ENCODE results near the gene TEX50.

DNA sequence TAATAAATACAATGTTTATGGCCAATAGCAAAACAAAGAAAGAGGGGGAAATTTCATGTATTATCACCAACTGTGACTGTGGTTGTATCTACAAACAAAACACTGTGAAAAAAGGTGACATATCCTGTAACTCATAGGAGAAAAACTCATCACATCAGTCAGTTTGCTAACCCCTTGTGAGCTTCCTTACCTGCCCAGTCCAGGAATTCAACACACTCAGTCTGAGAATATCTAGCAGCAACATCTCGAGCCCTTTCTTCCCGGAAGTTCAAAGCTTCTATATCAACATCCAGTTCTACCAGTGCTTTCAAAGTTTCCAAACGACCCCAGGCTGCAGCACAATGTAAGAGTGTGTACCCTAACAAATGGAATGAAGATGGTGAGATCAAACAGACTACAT is 11.5 kb downstream of the TEX50 start:
- TF ChIP-seq SP1 (IDR thresholded peaks at IDR 0.05; ENCODE audit: low read depth), result no peak
- TF ChIP-seq, protein P1, sequence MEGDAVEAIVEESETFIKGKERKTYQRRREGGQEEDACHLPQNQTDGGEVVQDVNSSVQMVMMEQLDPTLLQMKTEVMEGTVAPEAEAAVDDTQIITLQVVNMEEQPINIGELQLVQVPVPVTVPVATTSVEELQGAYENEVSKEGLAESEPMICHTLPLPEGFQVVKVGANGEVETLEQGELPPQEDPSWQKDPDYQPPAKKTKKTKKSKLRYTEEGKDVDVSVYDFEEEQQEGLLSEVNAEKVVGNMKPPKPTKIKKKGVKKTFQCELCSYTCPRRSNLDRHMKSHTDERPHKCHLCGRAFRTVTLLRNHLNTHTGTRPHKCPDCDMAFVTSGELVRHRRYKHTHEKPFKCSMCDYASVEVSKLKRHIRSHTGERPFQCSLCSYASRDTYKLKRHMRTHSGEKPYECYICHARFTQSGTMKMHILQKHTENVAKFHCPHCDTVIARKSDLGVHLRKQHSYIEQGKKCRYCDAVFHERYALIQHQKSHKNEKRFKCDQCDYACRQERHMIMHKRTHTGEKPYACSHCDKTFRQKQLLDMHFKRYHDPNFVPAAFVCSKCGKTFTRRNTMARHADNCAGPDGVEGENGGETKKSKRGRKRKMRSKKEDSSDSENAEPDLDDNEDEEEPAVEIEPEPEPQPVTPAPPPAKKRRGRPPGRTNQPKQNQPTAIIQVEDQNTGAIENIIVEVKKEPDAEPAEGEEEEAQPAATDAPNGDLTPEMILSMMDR (IDR thresholded peaks at IDR 0.05 in 2 of 3, conservative IDR thresholded peaks at IDR 0.05 in 1 of 3; ENCODE audit: borderline replicate concordance in 1 of 3, insufficient read depth in 1 of 3, low read depth in 2 of 3, low read length in 2 of 3), result no peak
- no peak for TF ChIP-seq CEBPB (IDR thresholded peaks at IDR 0.05; ENCODE audit: low read depth)
- TF ChIP-seq EGR1 (IDR thresholded peaks at IDR 0.05; ENCODE audit: low read depth), result no peak
- TF ChIP-seq POLR2AphosphoS5 (IDR thresholded peaks at IDR 0.05; ENCODE audit: low read depth, low read length), result no peak
- TF ChIP-seq EZH2phosphoT487 (IDR thresholded peaks at IDR 0.05; ENCODE audit: borderline replicate concordance), result no peak
- TF ChIP-seq, protein P2, sequence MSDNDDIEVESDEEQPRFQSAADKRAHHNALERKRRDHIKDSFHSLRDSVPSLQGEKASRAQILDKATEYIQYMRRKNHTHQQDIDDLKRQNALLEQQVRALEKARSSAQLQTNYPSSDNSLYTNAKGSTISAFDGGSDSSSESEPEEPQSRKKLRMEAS (IDR thresholded peaks at IDR 0.05), result no peak
- no peak for TF ChIP-seq POLR2A (IDR thresholded peaks at IDR 0.05; ENCODE audit: borderline replicate concordance, extremely low read depth, insufficient read depth, insufficient read length)
- TF ChIP-seq EZH2 (IDR thresholded peaks at IDR 0.05), result no peak
- no peak for TF ChIP-seq RAD21 (IDR thresholded peaks at IDR 0.05; ENCODE audit: low read depth)
- no peak for TF ChIP-seq ZNF274 (IDR thresholded peaks at IDR 0.05; ENCODE audit: low read depth, low read length)
- no peak for TF ChIP-seq JUND (IDR thresholded peaks at IDR 0.05)
- TF ChIP-seq YY1 (IDR thresholded peaks at IDR 0.05; ENCODE audit: extremely low read depth, insufficient replicate concordance, low read depth, low read length), result no peak
- TF ChIP-seq, protein P3, sequence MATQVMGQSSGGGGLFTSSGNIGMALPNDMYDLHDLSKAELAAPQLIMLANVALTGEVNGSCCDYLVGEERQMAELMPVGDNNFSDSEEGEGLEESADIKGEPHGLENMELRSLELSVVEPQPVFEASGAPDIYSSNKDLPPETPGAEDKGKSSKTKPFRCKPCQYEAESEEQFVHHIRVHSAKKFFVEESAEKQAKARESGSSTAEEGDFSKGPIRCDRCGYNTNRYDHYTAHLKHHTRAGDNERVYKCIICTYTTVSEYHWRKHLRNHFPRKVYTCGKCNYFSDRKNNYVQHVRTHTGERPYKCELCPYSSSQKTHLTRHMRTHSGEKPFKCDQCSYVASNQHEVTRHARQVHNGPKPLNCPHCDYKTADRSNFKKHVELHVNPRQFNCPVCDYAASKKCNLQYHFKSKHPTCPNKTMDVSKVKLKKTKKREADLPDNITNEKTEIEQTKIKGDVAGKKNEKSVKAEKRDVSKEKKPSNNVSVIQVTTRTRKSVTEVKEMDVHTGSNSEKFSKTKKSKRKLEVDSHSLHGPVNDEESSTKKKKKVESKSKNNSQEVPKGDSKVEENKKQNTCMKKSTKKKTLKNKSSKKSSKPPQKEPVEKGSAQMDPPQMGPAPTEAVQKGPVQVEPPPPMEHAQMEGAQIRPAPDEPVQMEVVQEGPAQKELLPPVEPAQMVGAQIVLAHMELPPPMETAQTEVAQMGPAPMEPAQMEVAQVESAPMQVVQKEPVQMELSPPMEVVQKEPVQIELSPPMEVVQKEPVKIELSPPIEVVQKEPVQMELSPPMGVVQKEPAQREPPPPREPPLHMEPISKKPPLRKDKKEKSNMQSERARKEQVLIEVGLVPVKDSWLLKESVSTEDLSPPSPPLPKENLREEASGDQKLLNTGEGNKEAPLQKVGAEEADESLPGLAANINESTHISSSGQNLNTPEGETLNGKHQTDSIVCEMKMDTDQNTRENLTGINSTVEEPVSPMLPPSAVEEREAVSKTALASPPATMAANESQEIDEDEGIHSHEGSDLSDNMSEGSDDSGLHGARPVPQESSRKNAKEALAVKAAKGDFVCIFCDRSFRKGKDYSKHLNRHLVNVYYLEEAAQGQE (IDR thresholded peaks at IDR 0.05; ENCODE audit: low read depth), result no peak
